ENCODE data around the gene MICAL1. TPM values are rescaled to one million over a fixed set of nuclear protein-coding genes. Genes with fewer than 3 reads are reported as not detected.

Gene MICAL1
- polyA plus RNA-seq, 1 donor from 2014 or later: 54.2 TPM

- Histone ChIP-seq H3K36me3 (ENCODE audit: insufficient read depth, low read length) (no peaks in the 10 kb centered on the region), H3K27ac (ENCODE audit: low read length) (no peak overlapping the region), H3K4me3 (ENCODE audit: low read length) (no peak overlapping the region), H2AFZ (ENCODE audit: low read depth, low read length) (no peak overlapping the region), H3K4me2 (ENCODE audit: low read length) (no peak overlapping the region), H3K27me3 (ENCODE audit: insufficient read depth, low read depth, low read length) (no peaks in the 10 kb centered on the region), H3K9me2 (ENCODE audit: insufficient read depth, low read length) (no peaks in the 10 kb centered on the region), H3F3A (ENCODE audit: insufficient read depth, low read length, poor library complexity, severe bottlenecking) (no peaks in the 10 kb centered on the region), H3K79me2 (replicated peaks; ENCODE audit: insufficient read depth, low read length) (no peaks in the 10 kb centered on the region), H4K20me1 (ENCODE audit: insufficient read depth) (no peaks in the 10 kb centered on the region), H3K9me3 (ENCODE audit: low read length) (no peaks in the 10 kb centered on the region), H3K9ac (ENCODE audit: low read length) (no peak overlapping the region)
- TF ChIP-seq RAD21 (conservative IDR thresholded peaks at IDR 0.05) (no peak), REST (IDR thresholded peaks at IDR 0.05; ENCODE audit: borderline replicate concordance) (no peak), POLR2AphosphoS5 (IDR thresholded peaks at IDR 0.05) (no peak), SMC3 (conservative IDR thresholded peaks at IDR 0.05; ENCODE audit: poor library complexity) (no peak), CTCF (IDR thresholded peaks at IDR 0.05; ENCODE audit: poor library complexity, severe bottlenecking) (no peak), TAF1 (IDR thresholded peaks at IDR 0.05; ENCODE audit: low read depth) (no peak), EP300 (conservative IDR thresholded peaks at IDR 0.05; ENCODE audit: poor library complexity, severe bottlenecking) (no peak), EZH2 (IDR thresholded peaks at IDR 0.05; ENCODE audit: borderline replicate concordance, insufficient read depth, low read length, poor library complexity, severe bottlenecking) (no peak)
These were observed 37.9 kb downstream of the MICAL1 start for GRCh38 chr6:109417646-109418045.

GRCh38 chr6:109411034-109411433 lies 44.5 kb downstream of the MICAL1 start:
- Histone ChIP-seq H3K4me2 (ENCODE audit: low read length) (no peak overlapping the region), H3K9ac (ENCODE audit: low read length) (no peak overlapping the region), H3K27me3 (ENCODE audit: insufficient read depth, low read depth, low read length) (no peaks in the 10 kb centered on the region), H3K9me2 (ENCODE audit: insufficient read depth, low read length) (no peaks in the 10 kb centered on the region), H4K20me1 (ENCODE audit: insufficient read depth) (no peaks in the 10 kb centered on the region), H3K79me2 (replicated peaks; ENCODE audit: insufficient read depth, low read length) (no peaks in the 10 kb centered on the region), H3K36me3 (ENCODE audit: insufficient read depth, low read length) (no peaks in the 10 kb centered on the region), H3K27ac (ENCODE audit: low read length) (no peak overlapping the region), H2AFZ (ENCODE audit: low read depth, low read length) (no peak overlapping the region), H3K9me3 (ENCODE audit: low read length) (no peaks in the 10 kb centered on the region), H3F3A (ENCODE audit: insufficient read depth, low read length, poor library complexity, severe bottlenecking) (no peaks in the 10 kb centered on the region), H3K4me3 (ENCODE audit: low read length) (no peak overlapping the region)
- TF ChIP-seq MXI1 (conservative IDR thresholded peaks at IDR 0.05; ENCODE audit: poor library complexity, severe bottlenecking) (no peak), REST (IDR thresholded peaks at IDR 0.05; ENCODE audit: borderline replicate concordance) (no peak), RAD21 (conservative IDR thresholded peaks at IDR 0.05) (no peak), CTCF (IDR thresholded peaks at IDR 0.05; ENCODE audit: poor library complexity, severe bottlenecking) (no peak), SMC3 (conservative IDR thresholded peaks at IDR 0.05; ENCODE audit: poor library complexity) (no peak), POLR2AphosphoS5 (IDR thresholded peaks at IDR 0.05) (no peak), TAF1 (IDR thresholded peaks at IDR 0.05; ENCODE audit: low read depth) (no peak), EZH2 (IDR thresholded peaks at IDR 0.05; ENCODE audit: borderline replicate concordance, insufficient read depth, low read length, poor library complexity, severe bottlenecking) (no peak), EP300 (conservative IDR thresholded peaks at IDR 0.05; ENCODE audit: poor library complexity, severe bottlenecking) (no peak)

Measured in neural cell (in vitro differentiated cells).